Measurements from ENCODE around the gene OSCAR. TPM values are rescaled to one million over a fixed set of nuclear protein-coding genes. Genes with fewer than 3 reads are reported as not detected.
"Not testable (repeated sequence)": the region's sequence is repeated elsewhere in the genome, so short reads cannot be mapped to it uniquely, and the experiment has no call there.

The OSCAR gene
- total RNA-seq, 1 donor from 2014 or later = not detected

GRCh38 chr19:54099190-54099902 is 1.3 kb downstream of the OSCAR start:
- no peak for TF ChIP-seq CTCF (IDR thresholded peaks at IDR 0.05; ENCODE audit: unreplicated experiment)
- H3K27ac Mint-ChIP-seq = no peak overlapping the region
- H3K9me3 Mint-ChIP-seq = peaks cover 2% of the 10 kb centered on the region
- DNase-seq (ENCODE audit: low spot score in 2 of 2, unreplicated experiment in 2 of 2) = no peak
- peaks cover 32% of the 10 kb centered on the region for H3K27me3 Mint-ChIP-seq (ENCODE audit: low read depth)
- no peak overlapping the region for H3K4me3 Mint-ChIP-seq
- H3K4me1 Mint-ChIP-seq = peaks cover 12% of the 10 kb centered on the region
- H3K36me3 Mint-ChIP-seq = peaks cover 2% of the 10 kb centered on the region

GRCh38 chr19:54096617-54097106 is 3.9 kb downstream of the OSCAR start:
- Mint-ChIP-seq H3K27me3 (ENCODE audit: low read depth) (peaks cover 42% of the 10 kb centered on the region), H3K9me3 (peaks cover 4% of the 10 kb centered on the region), H3K4me3 (peak overlapping the region; percentile 48), H3K4me1 (peaks cover 4% of the 10 kb centered on the region), H3K36me3 (no peaks in the 10 kb centered on the region), H3K27ac (no peak overlapping the region)
- no peak for DNase-seq (ENCODE audit: low spot score in 2 of 2, unreplicated experiment in 2 of 2)
- no peak for TF ChIP-seq CTCF (IDR thresholded peaks at IDR 0.05; ENCODE audit: unreplicated experiment)

- Mint-ChIP-seq H3K4me3 (peak overlapping the region; percentile 56), H3K27me3 (ENCODE audit: low read depth) (peaks cover 45% of the 10 kb centered on the region)
- H3K36me3 Mint-ChIP-seq, H3K4me1 Mint-ChIP-seq, H3K9me3 Mint-ChIP-seq, H3K27ac Mint-ChIP-seq: not testable (repeated sequence)
- peak in 1 of 2 experiments; percentile 65 for DNase-seq (ENCODE audit: low spot score in 2 of 2, unreplicated experiment in 2 of 2)
Observed at GRCh38 chr19:54095859-54096616, 4.6 kb downstream of the OSCAR start.

GRCh38 chr19:54095136-54095858 is 5.3 kb downstream of the OSCAR start:
- Mint-ChIP-seq H3K27me3 (ENCODE audit: low read depth) (peaks cover 48% of the 10 kb centered on the region), H3K9me3 (peaks cover 4% of the 10 kb centered on the region), H3K36me3 (no peaks in the 10 kb centered on the region), H3K27ac (no peak overlapping the region), H3K4me1 (peaks cover 4% of the 10 kb centered on the region), H3K4me3 (no peak overlapping the region)
- DNase-seq (ENCODE audit: low spot score in 2 of 2, unreplicated experiment in 2 of 2) = no peak
- TF ChIP-seq CTCF (IDR thresholded peaks at IDR 0.05; ENCODE audit: unreplicated experiment) = no peak

- H3K27me3 Mint-ChIP-seq (ENCODE audit: low read depth) = peaks cover 50% of the 10 kb centered on the region
- peaks cover 4% of the 10 kb centered on the region for H3K4me1 Mint-ChIP-seq
- no peaks in the 10 kb centered on the region for H3K36me3 Mint-ChIP-seq
- peaks cover 4% of the 10 kb centered on the region for H3K9me3 Mint-ChIP-seq
- no peak for TF ChIP-seq CTCF (IDR thresholded peaks at IDR 0.05; ENCODE audit: unreplicated experiment)
- H3K27ac Mint-ChIP-seq = no peak overlapping the region
- H3K4me3 Mint-ChIP-seq = no peak overlapping the region
- no peak for DNase-seq (ENCODE audit: low spot score in 2 of 2, unreplicated experiment in 2 of 2)
Observed at GRCh38 chr19:54094426-54095000, 6.1 kb downstream of the OSCAR start.

Data from mesothelial cell of epicardium (in vitro differentiated cells).